IMR-90 (cell line): Measurements from ENCODE around the gene IQCE. TPM values are rescaled to one million over a fixed set of nuclear protein-coding genes. Genes with fewer than 3 reads are reported as not detected.

ENCODE experiments used
- ATAC-seq: fragments of 200-7000 bp; cut with Tn5 transposase; 2 replicates; pipeline ENCODE4 v1.9.1; 2020; ENCODE audit warnings: low read depth, mild to moderate bottlenecking, moderate library complexity
- BruUV-seq: library from RNA; stranded (reverse); fragments of 400-500 nt; replicated peaks from 2 replicates; lab custom pipeline; 2021; lab: Mats Ljungman, UMichigan
- CTCF ChIA-PET: fragments of 300-600 bp; formaldehyde crosslinking; extraction: SDS; loops from one replicate; lab custom pipeline; 2021; ENCODE audit warnings: antibody characterized with exemption; lab: Yijun Ruan, JAX
- POLR2A ChIA-PET: fragments of 300-600 bp; sonication (Branson Sonifier 250); formaldehyde crosslinking; loops from one replicate; lab custom pipeline; 2022; ENCODE audit warnings: antibody characterized with exemption; ENCODE audit not compliant: unreplicated experiment; lab: Charles Lee
- DNase-seq: peaks from one replicate; pipeline ENCODE4 v3.0.0; 2013
- H2AFZ ChIP-seq: replicated peaks from 2 replicates; pipeline ENCODE3; 2013; ENCODE audit warnings: low read length, mild to moderate bottlenecking; ENCODE audit not compliant: poor library complexity
- H2AK5ac ChIP-seq: 2 replicates; pipeline ENCODE4 v1.6.1; 2013; ENCODE audit warnings: low read depth, low read length, inconsistent platforms
- H2AK9ac ChIP-seq: replicated peaks from 2 replicates; pipeline ENCODE3; 2013; ENCODE audit warnings: mild to moderate bottlenecking, low read depth, low read length, moderate library complexity; ENCODE audit not compliant: poor library complexity
- H2BK120ac ChIP-seq: 2 replicates; pipeline ENCODE4 v1.6.1; 2013; ENCODE audit warnings: low read depth, low read length, inconsistent platforms
- H2BK15ac ChIP-seq: 3 replicates; pipeline ENCODE4 v1.6.1; 2013; ENCODE audit warnings: low read depth, low read length, inconsistent platforms
- H2BK20ac ChIP-seq: 2 replicates; pipeline ENCODE4 v1.6.1; 2013; ENCODE audit warnings: low read depth, mild to moderate bottlenecking, inconsistent platforms, low read length, moderate library complexity
- H2BK5ac ChIP-seq: 2 replicates; pipeline ENCODE4 v1.6.1; 2013; ENCODE audit warnings: mild to moderate bottlenecking, low read depth, low read length, inconsistent platforms; ENCODE audit not compliant: poor library complexity, severe bottlenecking
- H3K14ac ChIP-seq: replicated peaks from 2 replicates; pipeline ENCODE4 v1.6.1; 2013; ENCODE audit warnings: low read depth, low read length, inconsistent platforms
- H3K18ac ChIP-seq: 2 replicates; pipeline ENCODE4 v1.6.1; 2013; ENCODE audit warnings: low read depth, low read length, control low read depth
- H3K23ac ChIP-seq: 2 replicates; pipeline ENCODE4 v1.6.1; 2013; ENCODE audit warnings: low read depth, low read length, inconsistent platforms
- H3K27ac ChIP-seq: 2 replicates; pipeline ENCODE4 v1.5.1; 2013; ENCODE audit warnings: mild to moderate bottlenecking, control low read depth, low read length; ENCODE audit not compliant: insufficient read depth
- H3K27me3 ChIP-seq: 2 replicates; pipeline ENCODE4 v1.6.1; 2013; ENCODE audit warnings: low read length; ENCODE audit not compliant: control insufficient read depth, insufficient read depth
- H3K36me3 ChIP-seq: 2 replicates; pipeline ENCODE4 v1.6.1; 2013; ENCODE audit warnings: low read length, mixed read lengths; ENCODE audit not compliant: control insufficient read depth, insufficient read depth
- H3K4ac ChIP-seq: 2 replicates; pipeline ENCODE4 v1.6.1; 2013; ENCODE audit warnings: low read depth, low read length, inconsistent platforms
- H3K4me1 ChIP-seq: 2 replicates; pipeline ENCODE4 v1.6.1; 2013; ENCODE audit warnings: low read length, mixed read lengths; ENCODE audit not compliant: control insufficient read depth, insufficient read depth
- H3K4me2 ChIP-seq: 2 replicates; pipeline ENCODE4 v1.6.1; 2013; ENCODE audit warnings: low read depth, mild to moderate bottlenecking, control low read depth, low read length, moderate library complexity
- H3K4me3 ChIP-seq: 2 replicates; pipeline ENCODE4 v1.5.1; 2013; ENCODE audit warnings: low read depth, mild to moderate bottlenecking, control low read depth, low read length, moderate library complexity; ENCODE audit not compliant: insufficient read depth
- H3K56ac ChIP-seq: 2 replicates; pipeline ENCODE4 v1.6.1; 2013; ENCODE audit warnings: low read length, inconsistent platforms; ENCODE audit not compliant: insufficient read depth; ENCODE audit errors: extremely low read depth
- H3K79me1 ChIP-seq, 2 experiments: 2 replicates each; pipeline ENCODE4 v1.6.1; 2013; ENCODE audit warnings: low read length in 2 of 2, inconsistent platforms in 1 of 2, low read depth in 1 of 2
- H3K9ac ChIP-seq: 2 replicates; pipeline ENCODE4 v1.6.1; 2013; ENCODE audit warnings: low read depth, low read length, control low read depth
- H3K9me1 ChIP-seq: 2 replicates; pipeline ENCODE4 v1.6.1; 2013; ENCODE audit warnings: low read length, inconsistent platforms; ENCODE audit not compliant: insufficient read depth
- H3K9me3 ChIP-seq: 2 replicates; pipeline ENCODE4 v1.6.1; 2013; ENCODE audit warnings: low read length; ENCODE audit not compliant: control insufficient read depth, insufficient read depth
- H4K20me1 ChIP-seq: 2 replicates; pipeline ENCODE4 v1.6.1; 2013; ENCODE audit warnings: low read length, inconsistent platforms; ENCODE audit not compliant: insufficient read depth
- H4K5ac ChIP-seq: 2 replicates; pipeline ENCODE4 v1.6.1; 2013; ENCODE audit warnings: mild to moderate bottlenecking, low read depth, low read length, control low read depth
- H4K8ac ChIP-seq, 2 experiments: 2 replicates each; pipeline ENCODE4 v1.6.1; 2013; ENCODE audit warnings: low read depth in 2 of 2, low read length in 2 of 2, control low read depth in 1 of 2, inconsistent platforms in 1 of 2
- H4K91ac ChIP-seq: 2 replicates; pipeline ENCODE4 v1.6.1; 2013; ENCODE audit warnings: low read depth, low read length, inconsistent platforms; ENCODE audit not compliant: insufficient read depth
- FOS ChIP-seq: fragments of 150-350 bp; IDR thresholded peaks from 2 replicates; pipeline ENCODE4 v1.6.1; 2016; ENCODE audit warnings: low read depth, low read length
- MAZ ChIP-seq: IDR thresholded peaks from 2 replicates; pipeline ENCODE4 v1.6.1; 2012; ENCODE audit warnings: low read depth, mild to moderate bottlenecking, low read length, improper control_type of control experiment, moderate library complexity, borderline replicate concordance
- MXI1 ChIP-seq: IDR thresholded peaks from 2 replicates; pipeline ENCODE4 v1.6.1; 2012; ENCODE audit warnings: low read depth, mild to moderate bottlenecking, low read length, moderate library complexity, borderline replicate concordance
- NFE2L2 ChIP-seq: fragments of 150-350 bp; IDR thresholded peaks from 2 replicates; pipeline ENCODE4 v1.6.1; 2016; ENCODE audit warnings: low read depth, mild to moderate bottlenecking, low read length
- WGBS, 2 experiments: methylation state at CpG; one replicate each; pipeline versions ENCODE4 v1.1.5 to v1.1.7; 2013; ENCODE audit warnings: missing lambda C conversion rate in 2 of 2; ENCODE audit not compliant: insufficient read length in 1 of 2; ENCODE audit errors: extremely low coverage in 2 of 2; 5-methylcytosine and 5-hydroxymethylcytosine counted together
- dilution Hi-C: fragments of 300-500 bp; cut with HindIII; formaldehyde crosslinking; loops from one replicate; pipeline ENCODE4 v1.14.3; 2018; ENCODE audit warnings: low sequenced_read_pairs; ENCODE audit not compliant: unreplicated experiment
- in situ Hi-C: fragments of 300-500 bp; cut with MboI; formaldehyde crosslinking; loops from 3 replicates; pipeline ENCODE4 v1.14.3; 2019; ENCODE audit warnings: low sequenced_read_pairs, inconsistent platforms, mixed read lengths
- intact Hi-C: fragments of 100-400 bp; cut with micrococcal nuclease; formaldehyde crosslinking; loops from 2 replicates; pipeline ENCODE4 v1.10.0; 2022
- polyA plus RNA-seq, 3 experiments: library from polyadenylated mRNA; depleted of rRNA; stranded (reverse); fragments of >200 nt; gene quantifications; 2 replicates each; pipeline ENCODE4 v1.2.3, GENCODE V29; 2012; ENCODE audit warnings: low replicate concordance in 1 of 3
- total RNA-seq: library from RNA; depleted of rRNA; stranded (reverse); fragments of >200 nt; gene quantifications from 2 replicates; pipeline ENCODE4 v1.2.3, GENCODE V29; 2012
- TF ChIP-seq, protein P1 (sequence below): conservative IDR thresholded peaks from 2 replicates; pipeline ENCODE4 v1.5.1; 2012; ENCODE audit warnings: mild to moderate bottlenecking, low read depth, low read length, improper control_type of control experiment

Gene IQCE
- total and polyA plus RNA-seq, 2 of the 4 experiments (the other 2 are of a cell fraction), result 5.0 to 6.3 TPM

DNA sequence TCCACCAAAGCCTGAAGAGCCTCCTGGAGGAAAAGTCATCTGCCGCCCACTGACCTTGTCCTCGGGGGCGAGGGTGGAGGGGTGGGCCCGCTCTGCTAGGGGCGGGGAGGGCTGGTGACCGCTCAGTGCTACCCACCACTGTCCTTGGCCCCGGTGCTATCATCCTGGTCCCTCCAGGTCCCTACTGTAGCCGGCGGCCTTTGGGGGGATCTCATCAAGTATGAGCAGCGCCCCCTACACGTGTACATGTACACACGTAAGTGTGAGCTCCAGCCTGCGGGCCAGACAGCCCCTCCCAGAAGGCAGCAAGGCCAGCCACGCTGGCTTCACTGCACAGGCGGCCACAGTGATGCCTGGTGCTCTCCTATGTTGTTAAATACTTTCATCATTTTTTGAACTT, 92.6 kb downstream of the IQCE start:
- POLR2A ChIA-PET, result no interaction called here
- no peaks in the 10 kb centered on the region for H3K4me1 ChIP-seq
- no peak for ATAC-seq

More for the DNA sequence above, 92.6 kb downstream of the IQCE start:
- Histone ChIP-seq H3K36me3 (peaks cover 65% of the 10 kb centered on the region), H2BK120ac (no peak overlapping the region), H3K4ac (no peak overlapping the region), H2AK9ac (no peak overlapping the region), H3K4me2 (no peak overlapping the region), H4K8ac (no peak overlapping the region), H3K14ac (no peak overlapping the region), H4K20me1 (peaks cover 31% of the 10 kb centered on the region), H4K5ac (no peak overlapping the region), H2AK5ac (no peak overlapping the region), H3K23ac (no peak overlapping the region), H3K9me3 (no peaks in the 10 kb centered on the region), H4K91ac (no peak overlapping the region), H3K27ac (no peak overlapping the region), H2AFZ (no peak overlapping the region), H2BK5ac (no peak overlapping the region), H3K56ac (no peak overlapping the region), H3K79me1 (peaks cover 7 to 46% of the 10 kb centered on the region in 2 experiments), H3K18ac (no peak overlapping the region), H3K4me3 (no peak overlapping the region), H2BK15ac (no peak overlapping the region), H3K27me3 (no peaks in the 10 kb centered on the region), H2BK20ac (no peak overlapping the region), H3K9ac (no peak overlapping the region), H3K9me1 (no peaks in the 10 kb centered on the region)
- intact Hi-C loops (no loop called here), dilution Hi-C loops (no loop called here), in situ Hi-C loops (no loop called here)
- TF ChIP-seq NFE2L2 (no peak), FOS (no peak), MAZ (no peak), MXI1 (no peak)
- TF ChIP-seq, protein P1, sequence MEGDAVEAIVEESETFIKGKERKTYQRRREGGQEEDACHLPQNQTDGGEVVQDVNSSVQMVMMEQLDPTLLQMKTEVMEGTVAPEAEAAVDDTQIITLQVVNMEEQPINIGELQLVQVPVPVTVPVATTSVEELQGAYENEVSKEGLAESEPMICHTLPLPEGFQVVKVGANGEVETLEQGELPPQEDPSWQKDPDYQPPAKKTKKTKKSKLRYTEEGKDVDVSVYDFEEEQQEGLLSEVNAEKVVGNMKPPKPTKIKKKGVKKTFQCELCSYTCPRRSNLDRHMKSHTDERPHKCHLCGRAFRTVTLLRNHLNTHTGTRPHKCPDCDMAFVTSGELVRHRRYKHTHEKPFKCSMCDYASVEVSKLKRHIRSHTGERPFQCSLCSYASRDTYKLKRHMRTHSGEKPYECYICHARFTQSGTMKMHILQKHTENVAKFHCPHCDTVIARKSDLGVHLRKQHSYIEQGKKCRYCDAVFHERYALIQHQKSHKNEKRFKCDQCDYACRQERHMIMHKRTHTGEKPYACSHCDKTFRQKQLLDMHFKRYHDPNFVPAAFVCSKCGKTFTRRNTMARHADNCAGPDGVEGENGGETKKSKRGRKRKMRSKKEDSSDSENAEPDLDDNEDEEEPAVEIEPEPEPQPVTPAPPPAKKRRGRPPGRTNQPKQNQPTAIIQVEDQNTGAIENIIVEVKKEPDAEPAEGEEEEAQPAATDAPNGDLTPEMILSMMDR, result no peak
- no peak for DNase-seq
- CTCF ChIA-PET, result interaction anchor here (0.6 kb wide), 1 partner anchor 19 kb away, joined by 3 read pairs; no protein-coding TSS in a partner anchor
- no TSS peak for BruUV-seq
- 60% methylated on average over 3 of the region's 15 CpGs; no CpG with 5 or more reads in 1 of the 2 experiments for WGBS, 2 experiments
